GM23338 (cell line): ENCODE data around the gene TPP2. TPM values are rescaled to one million over a fixed set of nuclear protein-coding genes. Genes with fewer than 3 reads are reported as not detected.

Experiments
- ATAC-seq: fragments of 200-7000 bp; cut with Tn5 transposase; 3 replicates; pipeline ENCODE4 v1.9.1; 2020
- DNase-seq: peaks from one replicate; pipeline ENCODE4 v3.0.0-alpha.2; 2015; ENCODE audit warnings: low spot score
- H2AFZ ChIP-seq: fragments of 200-600 bp; sonication (generic); 2 replicates; pipeline ENCODE4 v1.8.0; 2016; ENCODE audit warnings: antibody characterized with exemption, mild to moderate bottlenecking, moderate library complexity
- H3F3A ChIP-seq: fragments of 200-600 bp; sonication (generic); replicated peaks from 2 replicates; pipeline ENCODE4 v1.8.0; 2017; ENCODE audit warnings: antibody characterized with exemption, mixed run types, low read depth
- H3K27ac ChIP-seq: fragments of 200-600 bp; sonication (generic); 2 replicates; pipeline ENCODE4 v1.6.1; 2016; ENCODE audit warnings: low read depth
- H3K27me3 ChIP-seq: fragments of 200-600 bp; sonication (generic); 2 replicates; pipeline ENCODE4 v1.8.0; 2016; ENCODE audit warnings: mild to moderate bottlenecking, mixed run types, moderate library complexity; ENCODE audit not compliant: insufficient read depth
- H3K36me3 ChIP-seq: fragments of 200-600 bp; sonication (generic); 2 replicates; pipeline ENCODE4 v1.8.0; 2016; ENCODE audit warnings: mild to moderate bottlenecking; ENCODE audit not compliant: insufficient read depth
- H3K4me1 ChIP-seq: fragments of 200-600 bp; sonication (generic); 2 replicates; pipeline ENCODE4 v1.8.0; 2016; ENCODE audit warnings: mild to moderate bottlenecking, moderate library complexity; ENCODE audit not compliant: insufficient read depth
- H3K4me2 ChIP-seq: fragments of 200-600 bp; sonication (generic); 2 replicates; pipeline ENCODE4 v1.7.1; 2017; ENCODE audit warnings: mixed run types
- H3K4me3 ChIP-seq: fragments of 200-600 bp; sonication (generic); 2 replicates; pipeline ENCODE4 v1.6.1; 2016; ENCODE audit warnings: mixed run types
- H3K79me2 ChIP-seq: fragments of 200-600 bp; sonication (generic); replicated peaks from 2 replicates; pipeline ENCODE4 v1.8.0; 2017; ENCODE audit warnings: mild to moderate bottlenecking; ENCODE audit not compliant: insufficient read depth
- H3K9me2 ChIP-seq: fragments of 200-600 bp; sonication (generic); 2 replicates; pipeline ENCODE4 v1.8.0; 2017; ENCODE audit not compliant: insufficient read depth
- H4K20me1 ChIP-seq: fragments of 200-600 bp; sonication (generic); replicated peaks from 2 replicates; pipeline ENCODE4 v1.8.0; 2017; ENCODE audit warnings: mild to moderate bottlenecking; ENCODE audit not compliant: insufficient read depth
- H3K27ac Mint-ChIP-seq: 2 replicates; pipeline ENCODE4 v1.8.0; 2020; ENCODE audit warnings: inconsistent platforms, mild to moderate bottlenecking, moderate library complexity, mixed read lengths
- H3K27me3 Mint-ChIP-seq: 3 replicates; pipeline ENCODE4 v1.8.0; 2022; ENCODE audit warnings: low read depth, mild to moderate bottlenecking, moderate library complexity, mixed read lengths, inconsistent platforms; ENCODE audit not compliant: insufficient read depth, poor library complexity
- H3K36me3 Mint-ChIP-seq: 3 replicates; pipeline ENCODE4 v1.8.0; 2021; ENCODE audit warnings: low read depth, mild to moderate bottlenecking, inconsistent platforms, moderate library complexity, mixed read lengths
- H3K4me1 Mint-ChIP-seq: 3 replicates; pipeline ENCODE4 v1.8.0; 2020; ENCODE audit warnings: mild to moderate bottlenecking, inconsistent platforms, mixed read lengths
- H3K4me3 Mint-ChIP-seq: 3 replicates; pipeline ENCODE4 v1.8.0; 2021; ENCODE audit warnings: moderate library complexity, mild to moderate bottlenecking, inconsistent platforms, mixed read lengths
- H3K9me3 Mint-ChIP-seq: 3 replicates; pipeline ENCODE4 v1.8.0; 2020; ENCODE audit warnings: moderate library complexity, mild to moderate bottlenecking, inconsistent platforms, mixed read lengths
- CREB1 ChIP-seq: fragments of 250-450 bp; sonication (Bioruptor Pico); IDR thresholded peaks from 2 replicates; pipeline ENCODE4 v1.5.0; 2020; ENCODE audit warnings: low read depth, mild to moderate bottlenecking, moderate library complexity
- JUNB ChIP-seq: IDR thresholded peaks from one replicate; pipeline ENCODE4 v1.6.1; 2016; ENCODE audit warnings: antibody characterized with exemption; ENCODE audit not compliant: unreplicated experiment
- STAT1 ChIP-seq: IDR thresholded peaks from one replicate; pipeline ENCODE4 v1.6.1; 2016; ENCODE audit warnings: antibody characterized with exemption; ENCODE audit not compliant: unreplicated experiment
- ZNF114 ChIP-seq: fragments of 250-450 bp; sonication (Bioruptor Pico); IDR thresholded peaks from 2 replicates; pipeline ENCODE4 v1.5.0; 2020; ENCODE audit warnings: mild to moderate bottlenecking, moderate library complexity
- polyA plus RNA-seq: library from polyadenylated mRNA; unstranded; fragments of >200 nt; fragmentation: Nextera tagmentation; extraction: Ambion mirVana; gene quantifications from 2 replicates; pipeline ENCODE4 v1.2.1, GENCODE V29; 2016
- total RNA-seq: library from RNA; depleted of rRNA; stranded (reverse); fragments of >200 nt; shearing (Covaris generic); gene quantifications from 2 replicates; pipeline ENCODE4 v1.2.3, GENCODE V29; 2014
- TF ChIP-seq, protein P1 (sequence below): fragments of 250-450 bp; sonication (Bioruptor Pico); IDR thresholded peaks from 2 replicates; pipeline ENCODE4 v1.5.0; 2020; ENCODE audit warnings: mild to moderate bottlenecking, moderate library complexity
- TF ChIP-seq, protein P2 (sequence below): IDR thresholded peaks from 2 replicates; pipeline ENCODE4 v1.6.1; 2016; ENCODE audit warnings: antibody characterized with exemption
- TF ChIP-seq, protein P3 (sequence below), 2 experiments: fragments of 200-600 bp in 1 of 2; sonication (generic) in 1 of 2; conservative IDR thresholded peaks; 2 replicates each; pipeline versions ENCODE4 v1.5.1 to v1.6.1; 2016 to 2017; ENCODE audit warnings: antibody characterized with exemption in 2 of 2, low read depth in 2 of 2, mild to moderate bottlenecking in 2 of 2, moderate library complexity in 1 of 2
- TF ChIP-seq, protein P4 (sequence below): IDR thresholded peaks from one replicate; pipeline ENCODE4 v1.6.1; 2018; ENCODE audit warnings: antibody characterized with exemption; ENCODE audit not compliant: unreplicated experiment

The TPP2 gene
- total and polyA plus RNA-seq, 2 experiments from 2014 or later = 56.6 to 111 TPM

DNA sequence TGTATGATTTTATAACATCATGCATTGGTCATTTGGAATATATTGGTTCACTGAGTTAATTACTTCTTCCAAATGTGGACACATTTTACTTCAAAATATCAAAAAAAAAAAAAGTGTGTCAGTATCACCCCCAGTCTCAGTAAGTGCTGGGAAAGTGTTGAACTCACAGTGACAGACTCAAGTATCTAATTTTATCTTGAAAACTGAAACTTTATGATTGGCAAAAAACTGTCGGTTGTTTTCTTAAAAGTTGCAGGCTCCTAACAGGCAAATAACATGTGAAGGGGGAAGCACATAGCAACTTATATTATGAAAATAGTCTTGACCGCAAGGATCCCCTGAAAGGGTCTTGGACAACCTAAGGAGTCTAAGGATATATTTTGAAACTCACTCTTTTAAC is 33.5 kb upstream of the TPP2 start (continued):
- TF ChIP-seq, protein P1, sequence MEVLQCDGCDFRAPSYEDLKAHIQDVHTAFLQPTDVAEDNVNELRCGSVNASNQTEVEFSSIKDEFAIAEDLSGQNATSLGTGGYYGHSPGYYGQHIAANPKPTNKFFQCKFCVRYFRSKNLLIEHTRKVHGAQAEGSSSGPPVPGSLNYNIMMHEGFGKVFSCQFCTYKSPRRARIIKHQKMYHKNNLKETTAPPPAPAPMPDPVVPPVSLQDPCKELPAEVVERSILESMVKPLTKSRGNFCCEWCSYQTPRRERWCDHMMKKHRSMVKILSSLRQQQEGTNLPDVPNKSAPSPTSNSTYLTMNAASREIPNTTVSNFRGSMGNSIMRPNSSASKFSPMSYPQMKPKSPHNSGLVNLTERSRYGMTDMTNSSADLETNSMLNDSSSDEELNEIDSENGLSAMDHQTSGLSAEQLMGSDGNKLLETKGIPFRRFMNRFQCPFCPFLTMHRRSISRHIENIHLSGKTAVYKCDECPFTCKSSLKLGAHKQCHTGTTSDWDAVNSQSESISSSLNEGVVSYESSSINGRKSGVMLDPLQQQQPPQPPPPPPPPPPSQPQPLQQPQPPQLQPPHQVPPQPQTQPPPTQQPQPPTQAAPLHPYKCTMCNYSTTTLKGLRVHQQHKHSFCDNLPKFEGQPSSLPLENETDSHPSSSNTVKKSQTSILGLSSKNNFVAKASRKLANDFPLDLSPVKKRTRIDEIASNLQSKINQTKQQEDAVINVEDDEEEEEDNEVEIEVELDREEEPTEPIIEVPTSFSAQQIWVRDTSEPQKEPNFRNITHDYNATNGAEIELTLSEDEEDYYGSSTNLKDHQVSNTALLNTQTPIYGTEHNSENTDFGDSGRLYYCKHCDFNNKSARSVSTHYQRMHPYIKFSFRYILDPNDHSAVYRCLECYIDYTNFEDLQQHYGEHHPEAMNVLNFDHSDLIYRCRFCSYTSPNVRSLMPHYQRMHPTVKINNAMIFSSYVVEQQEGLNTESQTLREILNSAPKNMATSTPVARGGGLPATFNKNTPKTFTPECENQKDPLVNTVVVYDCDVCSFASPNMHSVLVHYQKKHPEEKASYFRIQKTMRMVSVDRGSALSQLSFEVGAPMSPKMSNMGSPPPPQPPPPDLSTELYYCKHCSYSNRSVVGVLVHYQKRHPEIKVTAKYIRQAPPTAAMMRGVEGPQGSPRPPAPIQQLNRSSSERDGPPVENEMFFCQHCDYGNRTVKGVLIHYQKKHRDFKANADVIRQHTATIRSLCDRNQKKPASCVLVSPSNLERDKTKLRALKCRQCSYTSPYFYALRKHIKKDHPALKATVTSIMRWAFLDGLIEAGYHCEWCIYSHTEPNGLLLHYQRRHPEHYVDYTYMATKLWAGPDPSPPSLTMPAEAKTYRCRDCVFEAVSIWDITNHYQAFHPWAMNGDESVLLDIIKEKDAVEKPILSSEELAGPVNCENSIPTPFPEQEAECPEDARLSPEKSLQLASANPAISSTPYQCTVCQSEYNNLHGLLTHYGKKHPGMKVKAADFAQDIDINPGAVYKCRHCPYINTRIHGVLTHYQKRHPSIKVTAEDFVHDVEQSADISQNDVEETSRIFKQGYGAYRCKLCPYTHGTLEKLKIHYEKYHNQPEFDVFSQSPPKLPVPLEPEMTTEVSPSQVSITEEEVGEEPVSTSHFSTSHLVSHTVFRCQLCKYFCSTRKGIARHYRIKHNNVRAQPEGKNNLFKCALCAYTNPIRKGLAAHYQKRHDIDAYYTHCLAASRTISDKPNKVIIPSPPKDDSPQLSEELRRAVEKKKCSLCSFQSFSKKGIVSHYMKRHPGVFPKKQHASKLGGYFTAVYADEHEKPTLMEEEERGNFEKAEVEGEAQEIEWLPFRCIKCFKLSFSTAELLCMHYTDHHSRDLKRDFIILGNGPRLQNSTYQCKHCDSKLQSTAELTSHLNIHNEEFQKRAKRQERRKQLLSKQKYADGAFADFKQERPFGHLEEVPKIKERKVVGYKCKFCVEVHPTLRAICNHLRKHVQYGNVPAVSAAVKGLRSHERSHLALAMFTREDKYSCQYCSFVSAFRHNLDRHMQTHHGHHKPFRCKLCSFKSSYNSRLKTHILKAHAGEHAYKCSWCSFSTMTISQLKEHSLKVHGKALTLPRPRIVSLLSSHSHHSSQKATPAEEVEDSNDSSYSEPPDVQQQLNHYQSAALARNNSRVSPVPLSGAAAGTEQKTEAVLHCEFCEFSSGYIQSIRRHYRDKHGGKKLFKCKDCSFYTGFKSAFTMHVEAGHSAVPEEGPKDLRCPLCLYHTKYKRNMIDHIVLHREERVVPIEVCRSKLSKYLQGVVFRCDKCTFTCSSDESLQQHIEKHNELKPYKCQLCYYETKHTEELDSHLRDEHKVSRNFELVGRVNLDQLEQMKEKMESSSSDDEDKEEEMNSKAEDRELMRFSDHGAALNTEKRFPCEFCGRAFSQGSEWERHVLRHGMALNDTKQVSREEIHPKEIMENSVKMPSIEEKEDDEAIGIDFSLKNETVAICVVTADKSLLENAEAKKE (CRISPR knock-in tag) = no peak
- no peak for TF ChIP-seq ZNF114 (CRISPR knock-in tag)
- TF ChIP-seq JUNB = no peak
- TF ChIP-seq, protein P2, sequence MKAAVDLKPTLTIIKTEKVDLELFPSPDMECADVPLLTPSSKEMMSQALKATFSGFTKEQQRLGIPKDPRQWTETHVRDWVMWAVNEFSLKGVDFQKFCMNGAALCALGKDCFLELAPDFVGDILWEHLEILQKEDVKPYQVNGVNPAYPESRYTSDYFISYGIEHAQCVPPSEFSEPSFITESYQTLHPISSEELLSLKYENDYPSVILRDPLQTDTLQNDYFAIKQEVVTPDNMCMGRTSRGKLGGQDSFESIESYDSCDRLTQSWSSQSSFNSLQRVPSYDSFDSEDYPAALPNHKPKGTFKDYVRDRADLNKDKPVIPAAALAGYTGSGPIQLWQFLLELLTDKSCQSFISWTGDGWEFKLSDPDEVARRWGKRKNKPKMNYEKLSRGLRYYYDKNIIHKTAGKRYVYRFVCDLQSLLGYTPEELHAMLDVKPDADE = no peak
- TF ChIP-seq CREB1 (CRISPR knock-in tag) = no peak
- TF ChIP-seq, protein P3, sequence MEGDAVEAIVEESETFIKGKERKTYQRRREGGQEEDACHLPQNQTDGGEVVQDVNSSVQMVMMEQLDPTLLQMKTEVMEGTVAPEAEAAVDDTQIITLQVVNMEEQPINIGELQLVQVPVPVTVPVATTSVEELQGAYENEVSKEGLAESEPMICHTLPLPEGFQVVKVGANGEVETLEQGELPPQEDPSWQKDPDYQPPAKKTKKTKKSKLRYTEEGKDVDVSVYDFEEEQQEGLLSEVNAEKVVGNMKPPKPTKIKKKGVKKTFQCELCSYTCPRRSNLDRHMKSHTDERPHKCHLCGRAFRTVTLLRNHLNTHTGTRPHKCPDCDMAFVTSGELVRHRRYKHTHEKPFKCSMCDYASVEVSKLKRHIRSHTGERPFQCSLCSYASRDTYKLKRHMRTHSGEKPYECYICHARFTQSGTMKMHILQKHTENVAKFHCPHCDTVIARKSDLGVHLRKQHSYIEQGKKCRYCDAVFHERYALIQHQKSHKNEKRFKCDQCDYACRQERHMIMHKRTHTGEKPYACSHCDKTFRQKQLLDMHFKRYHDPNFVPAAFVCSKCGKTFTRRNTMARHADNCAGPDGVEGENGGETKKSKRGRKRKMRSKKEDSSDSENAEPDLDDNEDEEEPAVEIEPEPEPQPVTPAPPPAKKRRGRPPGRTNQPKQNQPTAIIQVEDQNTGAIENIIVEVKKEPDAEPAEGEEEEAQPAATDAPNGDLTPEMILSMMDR (conservative IDR thresholded peaks at IDR 0.05; ENCODE audit: low read depth in 2 of 2) = no peak

DNA sequence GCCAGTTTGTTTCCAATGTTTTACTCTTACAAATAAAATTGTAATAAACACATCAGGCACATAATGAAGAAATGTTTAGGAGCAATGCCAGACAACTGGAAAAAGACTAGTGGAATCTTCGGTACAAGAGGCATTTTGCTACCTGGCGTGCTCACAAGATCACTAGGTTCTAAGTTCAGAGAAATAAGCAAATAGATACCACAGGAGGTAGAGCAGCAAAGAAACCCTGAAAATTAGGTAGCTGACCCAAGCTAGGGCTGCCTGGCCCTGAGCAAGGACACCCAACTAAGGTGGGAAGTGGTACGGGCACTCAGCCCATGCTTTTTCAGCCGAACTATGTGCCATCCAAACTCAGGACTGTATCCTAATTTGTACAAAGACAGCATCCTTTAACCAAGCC is 32.2 kb upstream of the TPP2 start:
- H3K4me3 Mint-ChIP-seq = no peak overlapping the region
- TF ChIP-seq, protein P4, sequence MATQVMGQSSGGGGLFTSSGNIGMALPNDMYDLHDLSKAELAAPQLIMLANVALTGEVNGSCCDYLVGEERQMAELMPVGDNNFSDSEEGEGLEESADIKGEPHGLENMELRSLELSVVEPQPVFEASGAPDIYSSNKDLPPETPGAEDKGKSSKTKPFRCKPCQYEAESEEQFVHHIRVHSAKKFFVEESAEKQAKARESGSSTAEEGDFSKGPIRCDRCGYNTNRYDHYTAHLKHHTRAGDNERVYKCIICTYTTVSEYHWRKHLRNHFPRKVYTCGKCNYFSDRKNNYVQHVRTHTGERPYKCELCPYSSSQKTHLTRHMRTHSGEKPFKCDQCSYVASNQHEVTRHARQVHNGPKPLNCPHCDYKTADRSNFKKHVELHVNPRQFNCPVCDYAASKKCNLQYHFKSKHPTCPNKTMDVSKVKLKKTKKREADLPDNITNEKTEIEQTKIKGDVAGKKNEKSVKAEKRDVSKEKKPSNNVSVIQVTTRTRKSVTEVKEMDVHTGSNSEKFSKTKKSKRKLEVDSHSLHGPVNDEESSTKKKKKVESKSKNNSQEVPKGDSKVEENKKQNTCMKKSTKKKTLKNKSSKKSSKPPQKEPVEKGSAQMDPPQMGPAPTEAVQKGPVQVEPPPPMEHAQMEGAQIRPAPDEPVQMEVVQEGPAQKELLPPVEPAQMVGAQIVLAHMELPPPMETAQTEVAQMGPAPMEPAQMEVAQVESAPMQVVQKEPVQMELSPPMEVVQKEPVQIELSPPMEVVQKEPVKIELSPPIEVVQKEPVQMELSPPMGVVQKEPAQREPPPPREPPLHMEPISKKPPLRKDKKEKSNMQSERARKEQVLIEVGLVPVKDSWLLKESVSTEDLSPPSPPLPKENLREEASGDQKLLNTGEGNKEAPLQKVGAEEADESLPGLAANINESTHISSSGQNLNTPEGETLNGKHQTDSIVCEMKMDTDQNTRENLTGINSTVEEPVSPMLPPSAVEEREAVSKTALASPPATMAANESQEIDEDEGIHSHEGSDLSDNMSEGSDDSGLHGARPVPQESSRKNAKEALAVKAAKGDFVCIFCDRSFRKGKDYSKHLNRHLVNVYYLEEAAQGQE = no peak
- TF ChIP-seq STAT1 (no peak), CREB1 (CRISPR knock-in tag) (no peak)
- TF ChIP-seq, protein P2 = no peak
- H3K36me3 Mint-ChIP-seq = no peaks in the 10 kb centered on the region
- H2AFZ ChIP-seq = no peak overlapping the region
- 0 out of 2 replicates have a peak, but pooled peaks cover 2% of the 10 kb centered on the region for H3K9me2 ChIP-seq
- H3K9me3 Mint-ChIP-seq = no peaks in the 10 kb centered on the region
- no peaks in the 10 kb centered on the region for H3F3A ChIP-seq
- no peaks in the 10 kb centered on the region for H3K79me2 ChIP-seq
- ATAC-seq (no peak), DNase-seq (no peak)
- no peaks in the 10 kb centered on the region for H4K20me1 ChIP-seq
- no peak overlapping the region for H3K4me2 ChIP-seq
- no peaks in the 10 kb centered on the region for H3K4me1 Mint-ChIP-seq
- no peaks in the 10 kb centered on the region for H3K36me3 ChIP-seq
- H3K27me3 Mint-ChIP-seq = peaks cover 4% of the 10 kb centered on the region
- H3K27me3 ChIP-seq = no peaks in the 10 kb centered on the region
- no peak overlapping the region for H3K4me3 ChIP-seq
- no peaks in the 10 kb centered on the region for H3K4me1 ChIP-seq
- no peak overlapping the region for H3K27ac Mint-ChIP-seq
- H3K27ac ChIP-seq = no peak overlapping the region
